K562 (cell line): ENCODE measurements around the gene NPAS1. TPM values are rescaled to one million over a fixed set of nuclear protein-coding genes. Genes with fewer than 3 reads are reported as not detected.

Source experiments
- ATAC-seq: fragments of 200-7000 bp; cut with Tn5 transposase; 3 replicates; pipeline ENCODE4 v1.9.1; 2020; ENCODE audit warnings: moderate library complexity
- BruUV-seq: library from RNA; stranded (reverse); fragments of 400-500 nt; replicated peaks from 2 replicates; lab custom pipeline; 2021; lab: Mats Ljungman, UMichigan
- CTCF ChIA-PET: fragments of 300-600 bp; formaldehyde crosslinking; extraction: SDS; loops from one replicate; lab custom pipeline; 2021; ENCODE audit warnings: low intra/inter-chr PET ratio; lab: Yijun Ruan, JAX
- POLR2A ChIA-PET: fragments of 300-600, 350-650 bp; sonication (Branson Sonifier 250); formaldehyde crosslinking; extraction: SDS; loops from one replicate; lab custom pipeline; 2021; ENCODE audit warnings: antibody characterized with exemption, inconsistent platforms; lab: Yijun Ruan, JAX
- DNase-seq, 4 experiments: peaks; one replicate each; pipeline versions ENCODE4 v3.0.0 to v3.0.0-alpha.2; 2011 to 2018; ENCODE audit warnings: low spot score in 3 of 4, mixed read lengths in 3 of 4; ENCODE audit errors: extremely low read depth in 1 of 4
- FAIRE-seq: peaks from 2 replicates; lab custom pipeline; 2011; peaks lifted over from hg19 to GRCh38; lab: Jason Lieb, UNC
- H2AFZ ChIP-seq: 2 replicates; pipeline ENCODE4 v1.6.0; 2011; ENCODE audit warnings: low read depth, low read length, control low read depth, inconsistent platforms
- H3K27ac ChIP-seq: fragments of 200-600 bp; 3 replicates; pipeline ENCODE4 v1.8.0; 2011; ENCODE audit warnings: low read depth, mild to moderate bottlenecking, control low read depth, inconsistent platforms, low read length, moderate library complexity, mixed read lengths; ENCODE audit errors: extremely low read depth
- H3K27me3 ChIP-seq, 2 experiments: fragments of 300-600 bp in 1 of 2; 2 replicates in 1 of 2; 3 replicates in 1 of 2; pipeline versions ENCODE4 v1.6.0 to v1.8.0; 2011; ENCODE audit warnings: inconsistent platforms in 2 of 2, low read length in 2 of 2, mild to moderate bottlenecking in 1 of 2, mixed read lengths in 1 of 2, moderate library complexity in 1 of 2; ENCODE audit not compliant: control insufficient read depth in 2 of 2, insufficient read depth in 2 of 2
- H3K36me3 ChIP-seq: fragments of 300-600 bp; 3 replicates; pipeline ENCODE4 v1.8.0; 2011; ENCODE audit warnings: mild to moderate bottlenecking, low read length, inconsistent platforms; ENCODE audit not compliant: control insufficient read depth, insufficient read depth
- H3K4me1 ChIP-seq, 2 experiments: fragments of 200-600 bp in 1 of 2; replicated peaks in 1 of 2; 2 replicates in 1 of 2; 3 replicates in 1 of 2; pipeline versions ENCODE4 v1.5.1 to v1.8.0; 2011; ENCODE audit warnings: inconsistent platforms in 2 of 2, low read length in 2 of 2, mild to moderate bottlenecking in 1 of 2, mixed read lengths in 1 of 2, moderate library complexity in 1 of 2; ENCODE audit not compliant: control insufficient read depth in 2 of 2, insufficient read depth in 2 of 2
- H3K4me2 ChIP-seq: 2 replicates; pipeline ENCODE4 v1.6.1; 2011; ENCODE audit warnings: low read length, control low read depth, inconsistent platforms, mixed read lengths; ENCODE audit not compliant: insufficient read depth
- H3K4me3 ChIP-seq: fragments of 200-600 bp; sonication (generic), shearing (Covaris generic); 2 replicates; pipeline ENCODE4 v1.5.1; 2016; ENCODE audit warnings: control low read depth, inconsistent platforms
- H3K79me2 ChIP-seq: fragments of 200-600 bp; 3 replicates; pipeline ENCODE4 v1.8.0; 2011; ENCODE audit warnings: low read length, inconsistent platforms; ENCODE audit not compliant: control insufficient read depth, insufficient read depth
- H3K9ac ChIP-seq, 2 experiments: 2 replicates each; pipeline versions ENCODE4 v1.6.0 to v1.6.1; 2011; ENCODE audit warnings: low read depth in 2 of 2, low read length in 2 of 2, control low read depth in 1 of 2, inconsistent platforms in 1 of 2, mild to moderate bottlenecking in 1 of 2, mixed read lengths in 1 of 2; ENCODE audit not compliant: insufficient read depth in 1 of 2
- H3K9me1 ChIP-seq: one replicate; pipeline ENCODE4 v1.6.0; 2011; ENCODE audit warnings: inconsistent platforms, mild to moderate bottlenecking, low read length, moderate library complexity; ENCODE audit not compliant: control insufficient read depth, insufficient read depth
- H3K9me3 ChIP-seq: replicated peaks from 2 replicates; pipeline ENCODE4 v1.5.1; 2011; ENCODE audit warnings: low read depth, low read length, inconsistent platforms; ENCODE audit not compliant: control insufficient read depth, insufficient read depth
- H4K20me1 ChIP-seq: replicated peaks from 2 replicates; pipeline ENCODE4 v1.6.1; 2011; ENCODE audit warnings: low read length, inconsistent platforms, mixed read lengths; ENCODE audit not compliant: control insufficient read depth, insufficient read depth
- CTCF ChIP-seq, 3 experiments: IDR thresholded peaks in 2 of 3; conservative IDR thresholded peaks in 1 of 3; 2 replicates each; pipeline ENCODE4 v1.5.1; 2011 to 2012; ENCODE audit warnings: low read length in 3 of 3, mild to moderate bottlenecking in 3 of 3, control low read depth in 2 of 3, improper control_type of control experiment in 1 of 3, inconsistent platforms in 1 of 3, low read depth in 1 of 3, mixed read lengths in 1 of 3, moderate library complexity in 1 of 3; ENCODE audit not compliant: insufficient read depth in 2 of 3
- FOXK2 ChIP-seq, 2 experiments: fragments of 450-650 bp; IDR thresholded peaks in 1 of 2; conservative IDR thresholded peaks in 1 of 2; 2 replicates each; pipeline ENCODE4 v1.6.1; 2016; ENCODE audit warnings: low read depth in 2 of 2, mild to moderate bottlenecking in 1 of 2
- MECOM ChIP-seq: fragments of 250-450 bp; sonication (Bioruptor Pico); IDR thresholded peaks from 2 replicates; pipeline ENCODE4 v1.8.0; 2022; ENCODE audit warnings: inconsistent platforms
- YY1 ChIP-seq, 3 experiments: IDR thresholded peaks; 2 replicates each; pipeline ENCODE4 v1.6.1; 2011; ENCODE audit warnings: low read length in 2 of 3, mild to moderate bottlenecking in 2 of 3, moderate library complexity in 2 of 3, borderline replicate concordance in 1 of 3, control low read depth in 1 of 3, low read depth in 1 of 3; ENCODE audit not compliant: insufficient read depth in 3 of 3, insufficient replicate concordance in 2 of 3, control insufficient read depth in 1 of 3, insufficient read length in 1 of 3; ENCODE audit errors: extremely low read depth in 1 of 3
- WGBS: fragments of 100-300 bp; shearing (Covaris generic); methylation state at CpG from one replicate; pipeline ENCODE4 v1.1.6; 2016; ENCODE audit warnings: low coverage, mixed read lengths; ENCODE audit not compliant: insufficient coverage; ENCODE audit errors: missing lambda C conversion rate; 5-methylcytosine and 5-hydroxymethylcytosine counted together
- in situ Hi-C: fragments of 300-500 bp; cut with MboI; formaldehyde crosslinking; loops from 4 replicates; pipeline ENCODE4 v1.15.0; 2018; ENCODE audit warnings: inconsistent platforms, mixed read lengths
- intact Hi-C: fragments of 100-400 bp; cut with micrococcal nuclease; formaldehyde crosslinking; loops from 2 replicates; pipeline ENCODE4 v1.14.2; 2022
- polyA plus RNA-seq, 8 experiments: library from polyadenylated mRNA; depleted of rRNA in 4 of 8; stranded (reverse) in 5 of 8; unstranded in 3 of 8; fragments of >200 nt; fragmentation: Nextera tagmentation in 2 of 8; fragmentation: Illumina TruSeq in 1 of 8; extraction: Ambion mirVana in 2 of 8; extraction: Trizol in 1 of 8; gene quantifications; 2 replicates each; pipeline versions ENCODE4 v1.2.1 to v1.2.3, GENCODE V29; 2011 to 2014; ENCODE audit warnings: inconsistent platforms in 1 of 8, missing spikeins in 1 of 8
- total RNA-seq, 7 experiments: library from RNA; depleted of rRNA in 6 of 7; stranded (reverse); fragments of >200 nt in 6 of 7; fragmentation: Illumina TruSeq in 2 of 7; extraction: Trizol in 2 of 7; gene quantifications; 2 replicates each; pipeline versions ENCODE4 v1.2.1 to v1.2.3, GENCODE V29; 2011 to 2021; ENCODE audit warnings: low replicate concordance in 1 of 7

The NPAS1 gene
- total and polyA plus RNA-seq, 9 of the 15 experiments (the other 6 are each of a cell fraction or from before 2014, with no cell fraction given): 0.58 to 5.3 (median 2.0) TPM; not detected in 2

GRCh38 chr19:47093254-47093653 lies 73.6 kb downstream of the NPAS1 start (continued):
- no peak for TF ChIP-seq MECOM (CRISPR knock-in tag)
- TF ChIP-seq CTCF (IDR thresholded peaks at IDR 0.05 in 2 of 3, conservative IDR thresholded peaks at IDR 0.05 in 1 of 3; ENCODE audit: insufficient read depth in 2 of 3, low read depth in 1 of 3, low read length in 3 of 3): no peak

- Histone ChIP-seq H3K9me3 (no peaks in the 10 kb centered on the region), H3K36me3 (peaks cover 91% of the 10 kb centered on the region; the same call in 2 of the 3 replicates), H4K20me1 (no peaks in the 10 kb centered on the region), H3K9ac (peak overlapping the region in 1 of 2 experiments; percentile 55; a peak in 2 of 4 replicates), H3K27ac (no peak overlapping the region), H3K4me1 (peaks cover 2 to 21% of the 10 kb centered on the region in 2 experiments; a peak in 4 of 5 replicates), H3K4me3 (no peak overlapping the region), H3K27me3 (no peaks in the 10 kb centered on the region), H2AFZ (no peak overlapping the region), H3K9me1 (no peaks in the 10 kb centered on the region), H3K4me2 (no peak overlapping the region), H3K79me2 (peaks cover 51% of the 10 kb centered on the region)
- ATAC-seq: no peak
- FAIRE-seq: no peak
- TF ChIP-seq FOXK2 (conservative IDR thresholded peaks at IDR 0.05 in 1 of 2, IDR thresholded peaks at IDR 0.05 in 1 of 2; ENCODE audit: low read depth in 2 of 2): no peak
- peak in 1 of 3 experiments; percentile 28 for TF ChIP-seq YY1 (IDR thresholded peaks at IDR 0.05; ENCODE audit: borderline replicate concordance in 1 of 3, control insufficient read depth in 1 of 3, extremely low read depth in 1 of 3, insufficient read depth in 3 of 3, insufficient read length in 1 of 3, insufficient replicate concordance in 2 of 3, low read depth in 1 of 3, low read length in 2 of 3)
- ChIA-PET POLR2A (interaction anchor here (1.4 to 1.5 kb wide), 2 partner anchors 12 to 19 kb away, joined by 6 to 7 read pairs; partner anchors contain the start of gene ZC3H4), CTCF (no interaction called here)
- in situ Hi-C loops (no loop called here), intact Hi-C loops (no loop called here)
- WGBS: 86% methylated on average over 10 of the region's 10 CpGs
- BruUV-seq: TSS peak; percentile 18
- no peak for DNase-seq
These were observed 74.2 kb downstream of the NPAS1 start for GRCh38 chr19:47093841-47094240.
